K562 (cell line): ENCODE results near the gene DDX50. TPM values are rescaled to one million over a fixed set of nuclear protein-coding genes. Genes with fewer than 3 reads are reported as not detected.

Source experiments
- EGR1 ChIP-seq: fragments of 450-650 bp; conservative IDR thresholded peaks from 2 replicates; pipeline ENCODE4 v1.6.1; 2017; ENCODE audit warnings: mild to moderate bottlenecking
- ELK3 ChIP-seq: fragments of 450-650 bp; formaldehyde crosslinking; IDR thresholded peaks from 2 replicates; pipeline ENCODE4 v1.4.0; 2020; ENCODE audit warnings: mild to moderate bottlenecking
- ESRRA ChIP-seq: fragments of 450-650 bp; IDR thresholded peaks from 2 replicates; pipeline ENCODE4 v1.6.1; 2014; ENCODE audit warnings: low read depth, mild to moderate bottlenecking, moderate library complexity, borderline replicate concordance
- FOXP1 ChIP-seq: sonication (generic); formaldehyde crosslinking; IDR thresholded peaks from 2 replicates; pipeline ENCODE4 v1.8.0; 2022; ENCODE audit warnings: mild to moderate bottlenecking, missing genetic modification reagents
- GTF2F1 ChIP-seq: IDR thresholded peaks from 2 replicates; pipeline ENCODE4 v1.6.1; 2011; ENCODE audit warnings: low read depth, low read length, improper control_type of control experiment
- MYNN ChIP-seq, 2 experiments: sonication (generic); formaldehyde crosslinking in 1 of 2; IDR thresholded peaks; 2 replicates each; pipeline versions ENCODE4 v1.5.0 to v1.6.1; 2016 to 2020; ENCODE audit warnings: antibody characterized with exemption in 1 of 2, missing genetic modification reagents in 1 of 2
- RBM17 ChIP-seq: fragments of 200-400 bp; formaldehyde crosslinking; IDR thresholded peaks from 2 replicates; pipeline ENCODE4 v1.6.1; 2017; ENCODE audit warnings: low read depth, mild to moderate bottlenecking, low read length, borderline replicate concordance
- SMC3 ChIP-seq: conservative IDR thresholded peaks from 2 replicates; pipeline ENCODE4 v1.6.1; 2011; ENCODE audit warnings: low read depth, low read length, improper control_type of control experiment; ENCODE audit not compliant: insufficient read depth
- SRF ChIP-seq, 2 experiments: fragments of 250-450, 450-650 bp in 1 of 2; sonication (Bioruptor Pico) in 1 of 2; sonication (generic) in 1 of 2; formaldehyde crosslinking; IDR thresholded peaks; 2 replicates each; pipeline versions ENCODE4 v1.5.0 to v1.5.1; 2020 to 2022; ENCODE audit warnings: mild to moderate bottlenecking in 1 of 2, missing genetic modification reagents in 1 of 2
- TAF9B ChIP-seq: fragments of 450-650 bp; IDR thresholded peaks from 2 replicates; pipeline ENCODE4 v1.6.1; 2018; ENCODE audit warnings: mild to moderate bottlenecking; ENCODE audit not compliant: partially characterized antibody
- XRCC4 ChIP-seq: IDR thresholded peaks from one replicate; pipeline ENCODE4 v1.6.1; 2011; ENCODE audit not compliant: insufficient read depth, insufficient read length; ENCODE audit errors: extremely low read depth
- XRCC5 ChIP-seq: fragments of 200-400 bp; formaldehyde crosslinking; IDR thresholded peaks from 2 replicates; pipeline ENCODE4 v1.6.1; 2017; ENCODE audit warnings: low read depth, mild to moderate bottlenecking, low read length
- ZFP1 ChIP-seq: fragments of 450-650 bp; formaldehyde crosslinking; IDR thresholded peaks from 2 replicates; pipeline ENCODE4 v1.4.0; 2020; ENCODE audit warnings: mild to moderate bottlenecking, mixed read lengths
- ZNF212 ChIP-seq: fragments of 450-650 bp; formaldehyde crosslinking; IDR thresholded peaks from 2 replicates; pipeline ENCODE4 v1.4.0; 2020; ENCODE audit warnings: mild to moderate bottlenecking
- polyA plus RNA-seq, 8 experiments: library from polyadenylated mRNA; depleted of rRNA in 4 of 8; stranded (reverse) in 5 of 8; unstranded in 3 of 8; fragments of >200 nt; fragmentation: Nextera tagmentation in 2 of 8; fragmentation: Illumina TruSeq in 1 of 8; extraction: Ambion mirVana in 2 of 8; extraction: Trizol in 1 of 8; gene quantifications; 2 replicates each; pipeline versions ENCODE4 v1.2.1 to v1.2.3, GENCODE V29; 2011 to 2014; ENCODE audit warnings: inconsistent platforms in 1 of 8, missing spikeins in 1 of 8
- total RNA-seq, 7 experiments: library from RNA; depleted of rRNA in 6 of 7; stranded (reverse); fragments of >200 nt in 6 of 7; fragmentation: Illumina TruSeq in 2 of 7; extraction: Trizol in 2 of 7; gene quantifications; 2 replicates each; pipeline versions ENCODE4 v1.2.1 to v1.2.3, GENCODE V29; 2011 to 2021; ENCODE audit warnings: low replicate concordance in 1 of 7
- TF ChIP-seq, protein P1 (sequence below), 3 experiments: IDR thresholded peaks in 2 of 3; conservative IDR thresholded peaks in 1 of 3; 2 replicates each; pipeline ENCODE4 v1.5.1; 2011 to 2012; ENCODE audit warnings: low read length in 3 of 3, mild to moderate bottlenecking in 3 of 3, control low read depth in 2 of 3, improper control_type of control experiment in 1 of 3, inconsistent platforms in 1 of 3, low read depth in 1 of 3, mixed read lengths in 1 of 3, moderate library complexity in 1 of 3; ENCODE audit not compliant: insufficient read depth in 2 of 3
- TF ChIP-seq, protein P2 (sequence below), 2 experiments: fragments of 450-650 bp; formaldehyde crosslinking in 1 of 2; IDR thresholded peaks; 2 replicates each; pipeline versions ENCODE4 v1.4.0 to v1.6.1; 2014 to 2020; ENCODE audit warnings: mild to moderate bottlenecking in 2 of 2, borderline replicate concordance in 1 of 2, low read depth in 1 of 2

The DDX50 gene
- total and polyA plus RNA-seq, 9 of the 15 experiments (the other 6 are each of a cell fraction or from before 2014, with no cell fraction given) = 36.7 to 86.8 (median 57.4) TPM

GRCh38 chr10:68955832-68956532, 54.9 kb downstream of the DDX50 start, which contains the start of gene DDX21 (continued):
- peak; percentile 14; the same call in 1 of the 2 replicates for TF ChIP-seq ESRRA
- TF ChIP-seq XRCC4 = no peak
- no peak; the same call in 1 of the 2 replicates for TF ChIP-seq XRCC5
- TF ChIP-seq, protein P1, sequence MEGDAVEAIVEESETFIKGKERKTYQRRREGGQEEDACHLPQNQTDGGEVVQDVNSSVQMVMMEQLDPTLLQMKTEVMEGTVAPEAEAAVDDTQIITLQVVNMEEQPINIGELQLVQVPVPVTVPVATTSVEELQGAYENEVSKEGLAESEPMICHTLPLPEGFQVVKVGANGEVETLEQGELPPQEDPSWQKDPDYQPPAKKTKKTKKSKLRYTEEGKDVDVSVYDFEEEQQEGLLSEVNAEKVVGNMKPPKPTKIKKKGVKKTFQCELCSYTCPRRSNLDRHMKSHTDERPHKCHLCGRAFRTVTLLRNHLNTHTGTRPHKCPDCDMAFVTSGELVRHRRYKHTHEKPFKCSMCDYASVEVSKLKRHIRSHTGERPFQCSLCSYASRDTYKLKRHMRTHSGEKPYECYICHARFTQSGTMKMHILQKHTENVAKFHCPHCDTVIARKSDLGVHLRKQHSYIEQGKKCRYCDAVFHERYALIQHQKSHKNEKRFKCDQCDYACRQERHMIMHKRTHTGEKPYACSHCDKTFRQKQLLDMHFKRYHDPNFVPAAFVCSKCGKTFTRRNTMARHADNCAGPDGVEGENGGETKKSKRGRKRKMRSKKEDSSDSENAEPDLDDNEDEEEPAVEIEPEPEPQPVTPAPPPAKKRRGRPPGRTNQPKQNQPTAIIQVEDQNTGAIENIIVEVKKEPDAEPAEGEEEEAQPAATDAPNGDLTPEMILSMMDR (IDR thresholded peaks at IDR 0.05 in 2 of 3, conservative IDR thresholded peaks at IDR 0.05 in 1 of 3; ENCODE audit: insufficient read depth in 2 of 3, low read depth in 1 of 3, low read length in 3 of 3) = peak; percentile 63 to 86 (median 76)
- TF ChIP-seq ZNF212 (CRISPR knock-in tag) = no peak
- TF ChIP-seq, protein P2, sequence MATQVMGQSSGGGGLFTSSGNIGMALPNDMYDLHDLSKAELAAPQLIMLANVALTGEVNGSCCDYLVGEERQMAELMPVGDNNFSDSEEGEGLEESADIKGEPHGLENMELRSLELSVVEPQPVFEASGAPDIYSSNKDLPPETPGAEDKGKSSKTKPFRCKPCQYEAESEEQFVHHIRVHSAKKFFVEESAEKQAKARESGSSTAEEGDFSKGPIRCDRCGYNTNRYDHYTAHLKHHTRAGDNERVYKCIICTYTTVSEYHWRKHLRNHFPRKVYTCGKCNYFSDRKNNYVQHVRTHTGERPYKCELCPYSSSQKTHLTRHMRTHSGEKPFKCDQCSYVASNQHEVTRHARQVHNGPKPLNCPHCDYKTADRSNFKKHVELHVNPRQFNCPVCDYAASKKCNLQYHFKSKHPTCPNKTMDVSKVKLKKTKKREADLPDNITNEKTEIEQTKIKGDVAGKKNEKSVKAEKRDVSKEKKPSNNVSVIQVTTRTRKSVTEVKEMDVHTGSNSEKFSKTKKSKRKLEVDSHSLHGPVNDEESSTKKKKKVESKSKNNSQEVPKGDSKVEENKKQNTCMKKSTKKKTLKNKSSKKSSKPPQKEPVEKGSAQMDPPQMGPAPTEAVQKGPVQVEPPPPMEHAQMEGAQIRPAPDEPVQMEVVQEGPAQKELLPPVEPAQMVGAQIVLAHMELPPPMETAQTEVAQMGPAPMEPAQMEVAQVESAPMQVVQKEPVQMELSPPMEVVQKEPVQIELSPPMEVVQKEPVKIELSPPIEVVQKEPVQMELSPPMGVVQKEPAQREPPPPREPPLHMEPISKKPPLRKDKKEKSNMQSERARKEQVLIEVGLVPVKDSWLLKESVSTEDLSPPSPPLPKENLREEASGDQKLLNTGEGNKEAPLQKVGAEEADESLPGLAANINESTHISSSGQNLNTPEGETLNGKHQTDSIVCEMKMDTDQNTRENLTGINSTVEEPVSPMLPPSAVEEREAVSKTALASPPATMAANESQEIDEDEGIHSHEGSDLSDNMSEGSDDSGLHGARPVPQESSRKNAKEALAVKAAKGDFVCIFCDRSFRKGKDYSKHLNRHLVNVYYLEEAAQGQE (IDR thresholded peaks at IDR 0.05; ENCODE audit: borderline replicate concordance) = no peak; the same call in 1 of the 2 replicates
- TF ChIP-seq, protein P2 (CRISPR knock-in tag; IDR thresholded peaks at IDR 0.05; ENCODE audit: low read depth) = no peak
- no peak for TF ChIP-seq EGR1
- TF ChIP-seq SRF (CRISPR knock-in tag; IDR thresholded peaks at IDR 0.05) = peak in 1 of 2 experiments; percentile 55; a peak in 1 of 4 replicates
- TF ChIP-seq SMC3 = 0 out of 2 replicates have a peak, but pooled peaks have one; percentile 16
- no peak for TF ChIP-seq ELK3
- peak; percentile 0; the same call in 1 of the 2 replicates for TF ChIP-seq MYNN (IDR thresholded peaks at IDR 0.05)
- TF ChIP-seq MYNN (CRISPR knock-in tag; IDR thresholded peaks at IDR 0.05) = no peak
- TF ChIP-seq FOXP1 (CRISPR knock-in tag) = peak; percentile 34
- no peak for TF ChIP-seq RBM17
- no peak for TF ChIP-seq ZFP1 (CRISPR knock-in tag)
- TF ChIP-seq GTF2F1 = peak; percentile 75; the same call in 1 of the 2 replicates
- peak; percentile 89 for TF ChIP-seq TAF9B
